RWPE1 (cell line): ENCODE data around the gene PTRH1.
A peak's percentile ranks its signal among the peaks of the same experiment; 100 is the strongest.
"Not testable (repeated sequence)": the region's sequence is repeated elsewhere in the genome, so short reads cannot be mapped to it uniquely, and the experiment has no call there.

ENCODE experiments used
- CTCF ChIA-PET: fragments of 350-600 bp; sonication (Branson Sonifier 250); formaldehyde crosslinking; extraction: SDS; loops from one replicate; lab custom pipeline; 2021; lab: Yijun Ruan, JAX
- POLR2A ChIA-PET: fragments of 400-600 bp; formaldehyde crosslinking; extraction: SDS; loops from one replicate; lab custom pipeline; 2020; ENCODE audit warnings: antibody characterized with exemption; ENCODE audit not compliant: low non-redundant PET; lab: Yijun Ruan, JAX
- DNase-seq: peaks from one replicate; pipeline ENCODE4 v3.0.0; 2012; ENCODE audit warnings: low spot score
- H3K27ac ChIP-seq: fragments of 450-650 bp; 2 replicates; pipeline ENCODE4 v1.5.1; 2017
- TF ChIP-seq, protein P1 (sequence below): fragments of 450-650 bp; conservative IDR thresholded peaks from 2 replicates; pipeline ENCODE4 v1.5.1; 2017; ENCODE audit warnings: low read depth, mild to moderate bottlenecking

The PTRH1 gene

GRCh38 chr9:127758843-127759242 is 43.4 kb upstream of the PTRH1 start:
- no peak overlapping the region for H3K27ac ChIP-seq
- ChIA-PET POLR2A (no interaction called here), CTCF (no interaction called here)
- no peak for DNase-seq
- TF ChIP-seq, protein P1, sequence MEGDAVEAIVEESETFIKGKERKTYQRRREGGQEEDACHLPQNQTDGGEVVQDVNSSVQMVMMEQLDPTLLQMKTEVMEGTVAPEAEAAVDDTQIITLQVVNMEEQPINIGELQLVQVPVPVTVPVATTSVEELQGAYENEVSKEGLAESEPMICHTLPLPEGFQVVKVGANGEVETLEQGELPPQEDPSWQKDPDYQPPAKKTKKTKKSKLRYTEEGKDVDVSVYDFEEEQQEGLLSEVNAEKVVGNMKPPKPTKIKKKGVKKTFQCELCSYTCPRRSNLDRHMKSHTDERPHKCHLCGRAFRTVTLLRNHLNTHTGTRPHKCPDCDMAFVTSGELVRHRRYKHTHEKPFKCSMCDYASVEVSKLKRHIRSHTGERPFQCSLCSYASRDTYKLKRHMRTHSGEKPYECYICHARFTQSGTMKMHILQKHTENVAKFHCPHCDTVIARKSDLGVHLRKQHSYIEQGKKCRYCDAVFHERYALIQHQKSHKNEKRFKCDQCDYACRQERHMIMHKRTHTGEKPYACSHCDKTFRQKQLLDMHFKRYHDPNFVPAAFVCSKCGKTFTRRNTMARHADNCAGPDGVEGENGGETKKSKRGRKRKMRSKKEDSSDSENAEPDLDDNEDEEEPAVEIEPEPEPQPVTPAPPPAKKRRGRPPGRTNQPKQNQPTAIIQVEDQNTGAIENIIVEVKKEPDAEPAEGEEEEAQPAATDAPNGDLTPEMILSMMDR: no peak

GRCh38 chr9:127756776-127757175 is 41.3 kb upstream of the PTRH1 start:
- not testable (repeated sequence) for DNase-seq, H3K27ac ChIP-seq
- ChIA-PET CTCF (interaction anchor here (0.6 kb wide), 1 partner anchor 22 kb away, joined by 3 read pairs; the partner anchor contains the start of gene TOR2A), POLR2A (interaction anchor here (0.6 kb wide), 1 partner anchor 178 kb away, joined by 4 read pairs; no protein-coding TSS in a partner anchor)

DNA sequence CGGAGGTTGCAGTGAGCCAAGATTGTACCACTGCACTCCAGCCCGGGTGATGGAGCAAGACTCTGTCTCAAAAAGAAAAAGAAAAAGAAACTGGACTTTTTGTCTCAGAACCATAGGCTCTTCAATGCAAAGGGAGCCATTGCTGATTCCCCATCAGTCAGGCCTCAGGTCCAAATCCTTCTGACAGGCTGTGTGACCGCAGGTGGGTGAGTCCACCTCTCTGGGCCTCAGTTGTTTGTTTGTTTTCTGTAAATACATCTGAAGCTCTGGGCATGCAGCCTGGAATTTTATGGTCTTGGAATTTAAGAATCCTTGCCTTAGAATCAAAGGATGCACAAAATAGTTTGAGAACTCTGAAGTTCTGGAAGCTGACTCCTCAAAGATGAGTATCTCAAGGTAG is 40.8 kb upstream of the PTRH1 start:
- ChIA-PET POLR2A (no interaction called here), CTCF (interaction anchor here (0.5 to 0.6 kb wide), 2 partner anchors 21 to 324 kb away, joined by 3 read pairs; partner anchors contain the start of gene TOR2A)
- DNase-seq: no peak
- H3K27ac ChIP-seq: no peak overlapping the region
- TF ChIP-seq, protein P1: no peak

- no peak overlapping the region for H3K27ac ChIP-seq
- ChIA-PET POLR2A (no interaction called here), CTCF (interaction anchor here (0.5 to 0.6 kb wide), 2 partner anchors 15 to 325 kb away, joined by 3 read pairs; no protein-coding TSS in a partner anchor)
- TF ChIP-seq, protein P1: no peak
- DNase-seq: no peak
These were observed 39.9 kb upstream of the PTRH1 start for GRCh38 chr9:127755061-127756060.

GRCh38 chr9:127754099-127755060 is 38.9 kb upstream of the PTRH1 start:
- ChIA-PET CTCF (no interaction called here), POLR2A (no interaction called here)
- peak; percentile 78 for DNase-seq
- TF ChIP-seq, protein P1: no peak
- H3K27ac ChIP-seq: no peak overlapping the region

DNA sequence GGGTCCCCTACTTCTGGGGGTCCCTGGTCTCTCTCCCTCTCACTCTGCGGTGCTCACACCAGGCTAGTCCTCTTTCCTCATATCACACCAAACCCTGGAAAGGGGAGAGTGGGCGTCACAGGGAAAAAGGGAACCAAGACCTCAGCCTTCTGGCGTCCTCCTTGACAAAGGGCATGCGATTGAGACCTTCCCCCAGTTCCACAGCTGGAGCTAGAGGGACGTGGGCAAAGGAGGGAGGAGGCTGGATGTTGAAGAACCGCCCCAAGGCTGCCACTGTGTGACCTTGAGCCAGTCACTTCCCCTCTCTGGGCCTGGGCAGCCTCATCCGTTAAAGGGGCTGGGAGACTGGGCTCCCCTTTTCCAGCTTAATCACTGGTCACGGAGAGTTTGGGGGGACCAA is 38.2 kb upstream of the PTRH1 start:
- no peak overlapping the region for H3K27ac ChIP-seq
- ChIA-PET POLR2A (no interaction called here), CTCF (no interaction called here)
- TF ChIP-seq, protein P1: no peak
- DNase-seq: no peak
